HL-60 (cell line): ENCODE measurements around the gene CREBBP.

Experiments
- GABPA ChIP-seq: IDR thresholded peaks from 2 replicates; pipeline ENCODE4 v1.6.1; 2012; ENCODE audit warnings: low read depth
- POLR2AphosphoS5 ChIP-seq: IDR thresholded peaks from 2 replicates; pipeline ENCODE4 v1.6.1; 2012; ENCODE audit warnings: low read depth
- TF ChIP-seq, protein P1 (sequence below): IDR thresholded peaks from one replicate; pipeline ENCODE4 v1.5.1; 2011; ENCODE audit warnings: low read length, control low read depth, inconsistent platforms; ENCODE audit not compliant: insufficient read depth

DNA sequence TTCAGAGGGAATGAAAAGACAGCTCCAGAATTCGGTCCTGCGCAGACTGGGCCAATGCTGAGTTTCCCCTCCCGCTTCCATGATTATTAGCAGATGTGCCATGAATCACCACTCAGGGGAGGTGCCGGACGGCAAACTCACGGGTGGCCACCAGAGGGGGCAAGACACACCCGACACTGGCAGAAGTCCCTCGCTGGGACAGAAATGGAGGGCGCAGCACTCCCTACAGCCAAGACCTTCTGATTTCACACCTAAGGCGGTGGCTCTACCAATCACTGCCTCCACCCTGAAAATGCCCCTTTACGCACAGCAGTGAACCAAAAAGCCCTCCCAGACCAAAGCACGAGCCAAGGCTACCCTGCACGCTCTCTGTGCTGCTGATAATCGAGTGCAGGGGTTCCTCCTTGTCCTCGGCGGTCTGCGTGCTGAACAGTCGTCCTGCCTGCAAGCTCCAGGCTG lies 190.0 kb downstream of the CREBBP start:
- TF ChIP-seq, protein P1, sequence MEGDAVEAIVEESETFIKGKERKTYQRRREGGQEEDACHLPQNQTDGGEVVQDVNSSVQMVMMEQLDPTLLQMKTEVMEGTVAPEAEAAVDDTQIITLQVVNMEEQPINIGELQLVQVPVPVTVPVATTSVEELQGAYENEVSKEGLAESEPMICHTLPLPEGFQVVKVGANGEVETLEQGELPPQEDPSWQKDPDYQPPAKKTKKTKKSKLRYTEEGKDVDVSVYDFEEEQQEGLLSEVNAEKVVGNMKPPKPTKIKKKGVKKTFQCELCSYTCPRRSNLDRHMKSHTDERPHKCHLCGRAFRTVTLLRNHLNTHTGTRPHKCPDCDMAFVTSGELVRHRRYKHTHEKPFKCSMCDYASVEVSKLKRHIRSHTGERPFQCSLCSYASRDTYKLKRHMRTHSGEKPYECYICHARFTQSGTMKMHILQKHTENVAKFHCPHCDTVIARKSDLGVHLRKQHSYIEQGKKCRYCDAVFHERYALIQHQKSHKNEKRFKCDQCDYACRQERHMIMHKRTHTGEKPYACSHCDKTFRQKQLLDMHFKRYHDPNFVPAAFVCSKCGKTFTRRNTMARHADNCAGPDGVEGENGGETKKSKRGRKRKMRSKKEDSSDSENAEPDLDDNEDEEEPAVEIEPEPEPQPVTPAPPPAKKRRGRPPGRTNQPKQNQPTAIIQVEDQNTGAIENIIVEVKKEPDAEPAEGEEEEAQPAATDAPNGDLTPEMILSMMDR, result peak; percentile 95
- TF ChIP-seq GABPA (no peak), POLR2AphosphoS5 (0 out of 2 replicates have a peak, but pooled peaks have one; percentile 5)
